ENCODE data around the gene SH2D5. TPM values are rescaled to one million over a fixed set of nuclear protein-coding genes. Genes with fewer than 3 reads are reported as not detected.

Gene SH2D5
- total RNA-seq, 1 experiment from 2014 or later = 8.7 TPM

DNA sequence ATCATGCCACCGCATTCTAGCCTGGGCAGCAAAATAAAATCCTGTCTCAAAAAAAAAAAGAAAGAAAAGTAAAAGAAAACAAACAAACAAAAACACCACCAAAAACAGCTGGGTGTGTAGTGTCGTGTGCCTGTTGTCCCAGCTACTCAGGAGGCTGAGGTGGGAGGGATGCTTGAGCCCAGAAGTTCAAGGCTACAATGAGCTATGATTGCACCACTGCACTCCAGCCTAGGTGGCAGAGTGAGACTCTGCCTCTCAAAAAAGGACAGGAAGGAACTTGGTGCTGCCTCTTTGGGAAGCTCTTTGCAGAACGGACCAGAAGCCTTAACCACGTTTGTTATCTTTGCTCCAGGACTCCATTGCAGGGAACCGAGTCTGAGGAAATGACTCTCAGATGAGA, 25.7 kb downstream of the SH2D5 start:
- H3K9ac ChIP-seq (ENCODE audit: extremely low read depth, insufficient read length, low read length) = no peak overlapping the region
- Mint-ChIP-seq H3K4me3 (no peak overlapping the region), H3K4me1 (no peaks in the 10 kb centered on the region), H3K9me3 (no peaks in the 10 kb centered on the region), H3K27me3 (ENCODE audit: low read depth) (no peaks in the 10 kb centered on the region), H3K36me3 (ENCODE audit: insufficient read depth in 1 of 3, low read depth in 3 of 3) (peaks cover 5 to 36% (median 8%) of the 10 kb centered on the region in 3 experiments; a peak in 4 of 7 replicates), H3K27ac (no peak overlapping the region)
- no CpG with 5 or more reads among the region's 5 CpGs for WGBS (ENCODE audit: extremely low coverage, insufficient read length, low lambda C conversion rate)
- H3K27me3 ChIP-seq (ENCODE audit: insufficient read depth, low read length) = no peaks in the 10 kb centered on the region
- no peak overlapping the region for H2AFZ ChIP-seq (ENCODE audit: low read length)
- H2BK20ac ChIP-seq (ENCODE audit: low read depth, low read length, poor library complexity, severe bottlenecking) = no peak overlapping the region
- no peak overlapping the region for H3K14ac ChIP-seq (ENCODE audit: insufficient read depth, low read length)
- H2BK12ac ChIP-seq (ENCODE audit: insufficient read length, low read depth, low read length) = no peak overlapping the region
- no peak overlapping the region for H2BK15ac ChIP-seq (ENCODE audit: low read depth, low read length)
- H3K4me2 ChIP-seq (ENCODE audit: insufficient read depth, insufficient read length, low read length) = no peak overlapping the region
- H3K4ac ChIP-seq (ENCODE audit: low read depth, low read length) = no peak overlapping the region
- no peaks in the 10 kb centered on the region for H4K20me1 ChIP-seq (ENCODE audit: control insufficient read depth, insufficient read depth, insufficient read length)
- H3K23me2 ChIP-seq (ENCODE audit: insufficient read length, low read depth, low read length, poor library complexity, severe bottlenecking) = no peaks in the 10 kb centered on the region
- no peak overlapping the region for H3T11ph ChIP-seq (ENCODE audit: low read length)
- no peak overlapping the region for H3K27ac ChIP-seq (ENCODE audit: insufficient read length, low read depth, low read length)
- no peak for TF ChIP-seq CTCF (conservative IDR thresholded peaks at IDR 0.05)
- H3K9me3 ChIP-seq (ENCODE audit: control insufficient read depth, low read depth, low read length) = no peaks in the 10 kb centered on the region
- H3K79me2 ChIP-seq (ENCODE audit: insufficient read depth, low read length) = no peaks in the 10 kb centered on the region
- no peak overlapping the region for H4K8ac ChIP-seq (replicated peaks; ENCODE audit: insufficient read length, low read depth, low read length)
- no peak overlapping the region for H3K56ac ChIP-seq (ENCODE audit: insufficient read length, low read depth, low read length)
- no peak overlapping the region for H4K91ac ChIP-seq (ENCODE audit: insufficient read length, low read depth, low read length)
- H3K23ac ChIP-seq (ENCODE audit: insufficient read length, low read depth, low read length) = no peak overlapping the region
- no peak for DNase-seq
- no peaks in the 10 kb centered on the region for H3K4me1 ChIP-seq (ENCODE audit: insufficient read depth, low read length)
- H2BK5ac ChIP-seq (ENCODE audit: insufficient read length, low read length) = no peak overlapping the region
- H4K5ac ChIP-seq (ENCODE audit: insufficient read length, low read depth, low read length) = no peak overlapping the region
- H2AK5ac ChIP-seq (ENCODE audit: insufficient read length, low read length) = no peak overlapping the region
- H3K18ac ChIP-seq (ENCODE audit: insufficient read length, low read depth, low read length) = no peak overlapping the region
- H2BK120ac ChIP-seq (ENCODE audit: low read depth, low read length, poor library complexity, severe bottlenecking) = no peak overlapping the region
- no peaks in the 10 kb centered on the region for H3K79me1 ChIP-seq (ENCODE audit: insufficient read depth, low read depth, low read length, poor library complexity, severe bottlenecking)

Data from H9 (cell line).